Astrocyte (in vitro differentiated cells and primary cell): ENCODE results near the gene NOS1AP. TPM values are rescaled to one million over a fixed set of nuclear protein-coding genes. Genes with fewer than 3 reads are reported as not detected.

Experiments
- DNase-seq: peaks from one replicate; pipeline ENCODE4 v3.0.0-alpha.2; 2010; ENCODE audit warnings: low read depth
- FAIRE-seq: peaks from 2 replicates; lab custom pipeline; 2011; peaks lifted over from hg19 to GRCh38; lab: Jason Lieb, UNC
- H2AFZ ChIP-seq: 2 replicates; pipeline ENCODE4 v1.6.0; 2012; ENCODE audit warnings: low read depth, low read length, inconsistent platforms
- H3K27ac ChIP-seq: 2 replicates; pipeline ENCODE4 v1.5.1; 2011; ENCODE audit warnings: low read depth, low read length, inconsistent platforms
- H3K27me3 ChIP-seq: 2 replicates; pipeline ENCODE4 v1.6.0; 2011; ENCODE audit warnings: low read length, inconsistent platforms; ENCODE audit not compliant: insufficient read depth
- H3K36me3 ChIP-seq: 2 replicates; pipeline ENCODE4 v1.5.1; 2011; ENCODE audit warnings: low read length, inconsistent platforms; ENCODE audit not compliant: insufficient read depth
- H3K4me1 ChIP-seq: 2 replicates; pipeline ENCODE4 v1.5.1; 2011; ENCODE audit warnings: low read length, inconsistent platforms; ENCODE audit not compliant: insufficient read depth
- H3K4me2 ChIP-seq: 2 replicates; pipeline ENCODE4 v1.6.0; 2012; ENCODE audit warnings: low read length, inconsistent platforms
- H3K4me3 ChIP-seq: 2 replicates; pipeline ENCODE4 v1.5.1; 2011; ENCODE audit warnings: low read depth, mild to moderate bottlenecking, low read length, inconsistent platforms; ENCODE audit not compliant: insufficient read depth
- H3K79me2 ChIP-seq: 2 replicates; pipeline ENCODE4 v1.6.0; 2012; ENCODE audit warnings: mild to moderate bottlenecking, low read length, inconsistent platforms; ENCODE audit not compliant: insufficient read depth
- H3K9ac ChIP-seq: 2 replicates; pipeline ENCODE4 v1.6.0; 2012; ENCODE audit warnings: mild to moderate bottlenecking, low read length, inconsistent platforms
- H3K9me3 ChIP-seq: 2 replicates; pipeline ENCODE4 v1.5.1; 2012; ENCODE audit warnings: low read depth, mild to moderate bottlenecking, low read length, inconsistent platforms; ENCODE audit not compliant: insufficient read depth
- H4K20me1 ChIP-seq: 2 replicates; pipeline ENCODE4 v1.6.0; 2012; ENCODE audit warnings: low read length, inconsistent platforms; ENCODE audit not compliant: insufficient read depth
- H3K27ac Mint-ChIP-seq: one replicate; pipeline ENCODE4 v1.8.0; 2021; ENCODE audit warnings: mild to moderate bottlenecking, mixed read lengths; ENCODE audit not compliant: unreplicated experiment
- H3K27me3 Mint-ChIP-seq: one replicate; pipeline ENCODE4 v1.8.0; 2021; ENCODE audit warnings: low read depth, mixed read lengths; ENCODE audit not compliant: unreplicated experiment
- H3K36me3 Mint-ChIP-seq: one replicate; pipeline ENCODE4 v1.8.0; 2021; ENCODE audit warnings: low read depth, mixed read lengths; ENCODE audit not compliant: unreplicated experiment
- H3K4me1 Mint-ChIP-seq: one replicate; pipeline ENCODE4 v1.8.0; 2021; ENCODE audit warnings: low read depth, mixed read lengths; ENCODE audit not compliant: unreplicated experiment
- H3K4me3 Mint-ChIP-seq: one replicate; pipeline ENCODE4 v1.8.0; 2021; ENCODE audit warnings: mild to moderate bottlenecking, moderate library complexity, mixed read lengths; ENCODE audit not compliant: unreplicated experiment
- H3K9me3 Mint-ChIP-seq: one replicate; pipeline ENCODE4 v1.8.0; 2021; ENCODE audit warnings: mild to moderate bottlenecking, mixed read lengths; ENCODE audit not compliant: unreplicated experiment
- EZH2 ChIP-seq: IDR thresholded peaks from 2 replicates; pipeline ENCODE4 v1.6.1; 2012; ENCODE audit warnings: mild to moderate bottlenecking, low read length, inconsistent platforms; ENCODE audit not compliant: insufficient read depth
- total RNA-seq: library from RNA; stranded (reverse); gene quantifications from 2 replicates; pipeline ENCODE4 v1.2.1, GENCODE V29; 2021
- TF ChIP-seq, protein P1 (sequence below): IDR thresholded peaks from 2 replicates; pipeline ENCODE4 v1.5.1; 2011; ENCODE audit warnings: low read depth, mild to moderate bottlenecking, inconsistent platforms, low read length, moderate library complexity; ENCODE audit not compliant: insufficient read depth

Gene NOS1AP
- total RNA-seq, 1 donor from 2014 or later = 1.2 TPM

DNA sequence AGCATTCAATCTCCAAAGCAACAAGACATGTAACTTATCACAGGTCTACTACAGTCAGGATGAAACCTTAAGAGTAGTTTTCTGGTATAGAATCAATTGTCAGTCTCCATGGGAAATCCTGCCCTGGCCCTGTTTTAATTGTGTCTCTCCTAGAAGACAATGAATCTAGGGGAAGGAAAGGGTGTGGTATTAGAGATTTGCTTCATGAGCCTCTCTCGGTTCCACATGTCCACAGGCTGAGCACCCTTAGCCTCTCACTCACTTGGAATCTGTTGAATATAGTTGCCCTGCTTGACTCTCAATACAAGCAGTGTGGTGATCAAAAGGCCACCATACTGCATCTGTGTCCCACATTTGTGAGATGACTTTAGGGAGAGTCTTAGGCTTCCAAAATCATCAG is 289.4 kb downstream of the NOS1AP start:
- Histone ChIP-seq H3K9ac (no peak overlapping the region), H3K4me1 (no peaks in the 10 kb centered on the region), H3K27me3 (no peaks in the 10 kb centered on the region), H3K36me3 (no peaks in the 10 kb centered on the region), H3K27ac (no peak overlapping the region), H4K20me1 (no peaks in the 10 kb centered on the region), H3K79me2 (no peaks in the 10 kb centered on the region), H2AFZ (no peak overlapping the region), H3K9me3 (no peaks in the 10 kb centered on the region), H3K4me3 (no peak overlapping the region), H3K4me2 (no peak overlapping the region)
- no peaks in the 10 kb centered on the region for H3K4me1 Mint-ChIP-seq
- H3K36me3 Mint-ChIP-seq = no peaks in the 10 kb centered on the region
- H3K27ac Mint-ChIP-seq = no peak overlapping the region
- FAIRE-seq = no peak
- H3K4me3 Mint-ChIP-seq = no peak overlapping the region
- no peak for DNase-seq
- H3K27me3 Mint-ChIP-seq = peaks cover 4% of the 10 kb centered on the region
- no peak for TF ChIP-seq EZH2
- TF ChIP-seq, protein P1, sequence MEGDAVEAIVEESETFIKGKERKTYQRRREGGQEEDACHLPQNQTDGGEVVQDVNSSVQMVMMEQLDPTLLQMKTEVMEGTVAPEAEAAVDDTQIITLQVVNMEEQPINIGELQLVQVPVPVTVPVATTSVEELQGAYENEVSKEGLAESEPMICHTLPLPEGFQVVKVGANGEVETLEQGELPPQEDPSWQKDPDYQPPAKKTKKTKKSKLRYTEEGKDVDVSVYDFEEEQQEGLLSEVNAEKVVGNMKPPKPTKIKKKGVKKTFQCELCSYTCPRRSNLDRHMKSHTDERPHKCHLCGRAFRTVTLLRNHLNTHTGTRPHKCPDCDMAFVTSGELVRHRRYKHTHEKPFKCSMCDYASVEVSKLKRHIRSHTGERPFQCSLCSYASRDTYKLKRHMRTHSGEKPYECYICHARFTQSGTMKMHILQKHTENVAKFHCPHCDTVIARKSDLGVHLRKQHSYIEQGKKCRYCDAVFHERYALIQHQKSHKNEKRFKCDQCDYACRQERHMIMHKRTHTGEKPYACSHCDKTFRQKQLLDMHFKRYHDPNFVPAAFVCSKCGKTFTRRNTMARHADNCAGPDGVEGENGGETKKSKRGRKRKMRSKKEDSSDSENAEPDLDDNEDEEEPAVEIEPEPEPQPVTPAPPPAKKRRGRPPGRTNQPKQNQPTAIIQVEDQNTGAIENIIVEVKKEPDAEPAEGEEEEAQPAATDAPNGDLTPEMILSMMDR = no peak
- no peaks in the 10 kb centered on the region for H3K9me3 Mint-ChIP-seq

DNA sequence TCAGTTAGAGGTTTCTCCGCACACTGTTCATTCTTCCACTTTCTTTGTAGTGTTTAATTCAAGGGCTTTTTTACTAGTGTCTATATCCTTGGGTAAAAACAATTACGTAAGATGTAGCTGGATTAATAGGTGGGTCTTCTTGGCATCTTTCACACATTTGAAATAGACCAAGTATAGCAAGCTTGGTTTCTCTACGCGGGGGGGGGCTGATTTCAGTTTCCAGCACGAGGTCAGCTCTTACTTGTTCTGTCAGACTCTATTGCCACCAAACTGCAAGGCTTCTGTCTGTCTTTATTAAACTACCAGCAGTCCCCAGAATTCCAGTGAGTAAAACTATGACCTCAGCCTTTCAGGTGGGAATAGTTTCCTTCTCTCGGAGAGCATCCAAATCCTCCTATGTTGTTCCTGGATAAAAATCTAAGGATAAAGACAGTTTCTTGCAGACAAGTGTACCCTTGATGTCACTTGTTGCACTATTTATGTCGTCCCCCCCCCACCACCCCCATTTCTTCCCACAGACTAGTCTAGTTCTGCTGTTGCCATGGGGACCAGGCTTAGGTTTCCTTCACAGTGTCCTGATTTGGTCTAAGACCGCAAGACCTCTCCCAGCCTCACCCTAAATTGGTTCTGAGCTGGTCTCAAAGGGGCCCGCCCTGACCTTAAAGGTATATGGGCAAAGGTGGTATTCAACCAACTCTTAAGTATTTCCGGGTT is 290.2 kb downstream of the NOS1AP start:
- Histone ChIP-seq H3K4me2 (no peak overlapping the region), H4K20me1 (no peaks in the 10 kb centered on the region), H3K9me3 (no peaks in the 10 kb centered on the region), H3K27ac (no peak overlapping the region), H3K79me2 (no peaks in the 10 kb centered on the region), H3K4me3 (no peak overlapping the region), H3K9ac (no peak overlapping the region), H3K27me3 (no peaks in the 10 kb centered on the region), H2AFZ (no peak overlapping the region), H3K36me3 (no peaks in the 10 kb centered on the region), H3K4me1 (peaks cover 7% of the 10 kb centered on the region)
- Mint-ChIP-seq H3K9me3 (no peaks in the 10 kb centered on the region), H3K36me3 (no peaks in the 10 kb centered on the region), H3K4me1 (peaks cover under 1% of the 10 kb centered on the region), H3K4me3 (no peak overlapping the region), H3K27me3 (peaks cover 5% of the 10 kb centered on the region), H3K27ac (no peak overlapping the region)
- no peak for FAIRE-seq
- no peak for TF ChIP-seq EZH2
- TF ChIP-seq, protein P1 = no peak
- no peak for DNase-seq

DNA sequence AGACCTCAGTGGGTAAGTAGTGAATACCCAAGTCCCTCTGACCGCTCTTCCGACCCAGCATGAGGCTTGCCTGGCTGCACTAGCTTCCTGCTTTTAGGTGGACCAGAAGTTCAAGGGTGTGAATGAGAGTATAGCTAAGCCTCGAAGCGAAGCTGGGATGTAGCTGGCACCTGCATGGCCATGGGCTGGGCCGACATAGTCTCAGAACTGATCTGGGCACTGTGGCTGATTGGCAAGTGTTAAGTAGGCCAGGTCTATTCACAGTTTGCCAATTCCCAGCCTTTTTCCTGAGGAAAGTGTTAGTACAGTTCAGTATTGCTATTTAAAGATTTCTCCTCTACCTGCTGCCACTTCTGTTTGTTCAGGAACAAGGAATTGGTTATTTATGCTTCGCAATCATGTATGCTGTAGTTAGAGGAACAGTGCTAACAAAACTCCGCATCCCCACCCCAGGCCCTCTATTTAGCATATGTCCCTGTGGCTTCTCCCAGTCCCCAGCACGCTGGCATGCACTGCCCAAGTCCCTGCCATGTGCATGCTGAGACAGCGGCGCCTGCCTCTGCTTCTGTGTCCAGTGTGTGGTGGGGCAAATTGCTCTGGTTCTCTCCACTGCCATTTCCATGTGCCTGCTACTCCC is 290.9 kb downstream of the NOS1AP start:
- Histone ChIP-seq H3K9ac (no peak overlapping the region), H3K27me3 (no peaks in the 10 kb centered on the region), H2AFZ (no peak overlapping the region), H3K27ac (no peak overlapping the region), H3K79me2 (no peaks in the 10 kb centered on the region), H3K4me3 (no peak overlapping the region), H3K36me3 (no peaks in the 10 kb centered on the region), H3K9me3 (no peaks in the 10 kb centered on the region), H4K20me1 (no peaks in the 10 kb centered on the region), H3K4me1 (peaks cover 8% of the 10 kb centered on the region), H3K4me2 (no peak overlapping the region)
- Mint-ChIP-seq H3K27ac (no peak overlapping the region), H3K36me3 (no peaks in the 10 kb centered on the region), H3K27me3 (peaks cover 6% of the 10 kb centered on the region), H3K9me3 (no peaks in the 10 kb centered on the region), H3K4me3 (no peak overlapping the region), H3K4me1 (peaks cover 2% of the 10 kb centered on the region)
- no peak for FAIRE-seq
- TF ChIP-seq, protein P1 = no peak
- no peak for TF ChIP-seq EZH2
- DNase-seq = no peak
